Thyroid gland (tissue), 4 donors: Measurements from ENCODE around the gene DCXR. TPM values are rescaled to one million over a fixed set of nuclear protein-coding genes. Genes with fewer than 3 reads are reported as not detected.

Experiments
- DNase-seq, 2 donors: peaks; one replicate each; pipeline ENCODE4 v3.0.0-alpha.2; 2019
- H3K27ac ChIP-seq, 3 donors: fragments of 200-600 bp; sonication (generic); 1 replicate in 2 of 3; 2 replicates in 1 of 3; pipeline ENCODE4 v1.5.1; 2016 to 2019; ENCODE audit warnings: mild to moderate bottlenecking in 1 of 3, moderate library complexity in 1 of 3
- H3K27me3 ChIP-seq: fragments of 200-600 bp; sonication (generic); one replicate; pipeline ENCODE4 v1.5.1; 2019
- H3K36me3 ChIP-seq, 2 donors: fragments of 200-600 bp; sonication (generic); one replicate each; pipeline ENCODE4 v1.5.1; 2016 to 2019
- H3K4me1 ChIP-seq, 2 donors: fragments of 200-600 bp; sonication (generic); one replicate each; pipeline ENCODE4 v1.5.1; 2017 to 2019
- H3K4me3 ChIP-seq, 3 donors: fragments of 200-600 bp; sonication (generic); replicated peaks in 1 of 3; 1 replicate in 2 of 3; 2 replicates in 1 of 3; pipeline ENCODE4 v1.5.1; 2016; ENCODE audit warnings: mild to moderate bottlenecking in 1 of 3
- H3K9me3 ChIP-seq: fragments of 200-600 bp; sonication (generic); one replicate; pipeline ENCODE4 v1.5.1; 2017
- CTCF ChIP-seq, 6 experiments: fragments of 200-600 bp in 3 of 6; fragments of 450-650 bp in 3 of 6; sonication (generic) in 3 of 6; IDR thresholded peaks; one replicate each; pipeline ENCODE4 v1.5.1; 2016 to 2019; ENCODE audit warnings: antibody characterized with exemption in 6 of 6, mild to moderate bottlenecking in 2 of 6, inconsistent platforms in 1 of 6, moderate library complexity in 1 of 6
- POLR2A ChIP-seq, 2 donors: fragments of 450-650 bp; IDR thresholded peaks; one replicate each; pipeline ENCODE4 v1.6.1; 2017; ENCODE audit warnings: antibody characterized with exemption in 2 of 2, mild to moderate bottlenecking in 2 of 2, moderate library complexity in 1 of 2
- WGBS, 2 donors: methylation state at CpG; one replicate each; pipeline ENCODE4 v1.1.5; 2017; 5-methylcytosine and 5-hydroxymethylcytosine counted together
- intact Hi-C: fragments of 100-400 bp; cut with DNase I; formaldehyde crosslinking; loops from one replicate; pipeline ENCODE4 v1.15.1; 2023
- total RNA-seq, 4 donors: library from RNA; depleted of rRNA; stranded (reverse); fragments of >200 nt; gene quantifications; one replicate each; pipeline ENCODE4 v1.2.3, GENCODE V29; 2016

DCXR gene
- total RNA-seq, 4 donors from 2014 or later = 88.6 to 161 (median 114) TPM

- intact Hi-C loops = no loop called here
- peaks cover 10 to 12% of the 10 kb centered on the region in 2 donors for H3K4me1 ChIP-seq
- WGBS, 2 donors = 82 to 90% methylated on average over 16 to 25 of the region's 29 CpGs
- H3K27ac ChIP-seq = no peak overlapping the region
- peaks cover 58 to 59% of the 10 kb centered on the region in 2 donors for H3K36me3 ChIP-seq
- DNase-seq = no peak
- TF ChIP-seq POLR2A (IDR thresholded peaks at IDR 0.05) = no peak
- TF ChIP-seq CTCF (IDR thresholded peaks at IDR 0.05) = no peak
- H3K4me3 ChIP-seq = no peak overlapping the region
- no peaks in the 10 kb centered on the region for H3K9me3 ChIP-seq
- H3K27me3 ChIP-seq = no peaks in the 10 kb centered on the region
Measured at GRCh38 chr17:82056729-82057621, 19.5 kb upstream of the DCXR start.

GRCh38 chr17:82055965-82056728 is 18.6 kb upstream of the DCXR start:
- H3K4me1 ChIP-seq = peaks cover 10 to 12% of the 10 kb centered on the region in 2 donors
- TF ChIP-seq CTCF (IDR thresholded peaks at IDR 0.05) = no peak
- no peak for TF ChIP-seq POLR2A (IDR thresholded peaks at IDR 0.05)
- H3K36me3 ChIP-seq = peaks cover 54% of the 10 kb centered on the region in 2 donors
- H3K4me3 ChIP-seq = no peak overlapping the region
- intact Hi-C loops = no loop called here
- 92 to 93% methylated on average over 20 to 25 of the region's 28 CpGs for WGBS, 2 donors
- H3K9me3 ChIP-seq = no peaks in the 10 kb centered on the region
- no peaks in the 10 kb centered on the region for H3K27me3 ChIP-seq
- no peak overlapping the region for H3K27ac ChIP-seq
- DNase-seq = no peak

GRCh38 chr17:82055023-82055964 is 17.8 kb upstream of the DCXR start:
- no peaks in the 10 kb centered on the region for H3K9me3 ChIP-seq
- H3K27ac ChIP-seq = no peak overlapping the region
- H3K4me3 ChIP-seq = no peak overlapping the region
- no peak for DNase-seq
- TF ChIP-seq CTCF (IDR thresholded peaks at IDR 0.05) (no peak), POLR2A (IDR thresholded peaks at IDR 0.05) (no peak)
- peaks cover 17% of the 10 kb centered on the region in 2 donors for H3K4me1 ChIP-seq
- no peaks in the 10 kb centered on the region for H3K27me3 ChIP-seq
- WGBS, 2 donors = 83 to 86% methylated on average over 13 to 15 of the region's 26 CpGs
- intact Hi-C loops = no loop called here
- H3K36me3 ChIP-seq = peaks cover 45 to 47% of the 10 kb centered on the region in 2 donors

GRCh38 chr17:82054351-82055022 is 17.0 kb upstream of the DCXR start:
- 93 to 95% methylated on average over 15 to 23 of the region's 38 CpGs for whole genome bisulfite sequencing, 2 donors
- DNase-seq = no peak
- Histone ChIP-seq H3K36me3 (peaks cover 42 to 44% of the 10 kb centered on the region in 2 donors), H3K9me3 (no peaks in the 10 kb centered on the region), H3K4me1 (peaks cover 18 to 19% of the 10 kb centered on the region in 2 donors), H3K27ac (no peak overlapping the region), H3K4me3 (no peak overlapping the region), H3K27me3 (no peaks in the 10 kb centered on the region)
- intact Hi-C loops = no loop called here
- TF ChIP-seq CTCF (IDR thresholded peaks at IDR 0.05) = no peak
